HL-60/S4 treated with retinoic acid at 250 ng/mL for 4 days and 3 days (cell line): ENCODE results near the gene CHRND.

ENCODE experiments used
- in situ Hi-C: fragments of 300-500 bp; cut with MboI; formaldehyde crosslinking; loops from 2 replicates; pipeline ENCODE4 v1.7.0; 2022; ENCODE audit warnings: low sequenced_read_pairs

The CHRND gene

GRCh38 chr2:232541195-232541960 is 15.4 kb downstream of the CHRND start:
- in situ Hi-C loops, result no loop called here

- in situ Hi-C loops, result no loop called here
Measured at GRCh38 chr2:232541961-232542714, 16.2 kb downstream of the CHRND start.

GRCh38 chr2:232542715-232543467 is 16.9 kb downstream of the CHRND start:
- in situ Hi-C loops, result no loop called here

- in situ Hi-C loops, result no loop called here
Measured at GRCh38 chr2:232543491-232543890, 17.5 kb downstream of the CHRND start.

- in situ Hi-C loops, result no loop called here
Measured at GRCh38 chr2:232543928-232544631, 18.1 kb downstream of the CHRND start.

GRCh38 chr2:232544674-232545073 is 18.7 kb downstream of the CHRND start:
- in situ Hi-C loops, result no loop called here

GRCh38 chr2:232545511-232546375 is 19.8 kb downstream of the CHRND start:
- in situ Hi-C loops, result no loop called here

- in situ Hi-C loops, result no loop called here
Measured at GRCh38 chr2:232547991-232548390, 22.0 kb downstream of the CHRND start.

- in situ Hi-C loops, result no loop called here
Measured at GRCh38 chr2:232549655-232550353, 23.8 kb downstream of the CHRND start.

GRCh38 chr2:232550354-232551249 is 24.6 kb downstream of the CHRND start, which contains the start of the genes EIF4E2 and TIGD1:
Gene EIF4E2 (plus strand): TSS chr2:232550689. CDS start chr2:232550725, 36 bp downstream.
Gene TIGD1 (minus strand): TSS chr2:232550557. CDS start chr2:232549882, 675 bp downstream.
- in situ Hi-C loops, result no loop called here

- in situ Hi-C loops, result no loop called here
Measured at GRCh38 chr2:232551250-232551638, 25.3 kb downstream of the CHRND start.

- in situ Hi-C loops, result no loop called here
Measured at GRCh38 chr2:232551776-232552175, 25.8 kb downstream of the CHRND start.

- in situ Hi-C loops, result no loop called here
Measured at GRCh38 chr2:232556426-232556825, 30.5 kb downstream of the CHRND start.

- in situ Hi-C loops, result no loop called here
Measured at GRCh38 chr2:232562515-232563151, 36.7 kb downstream of the CHRND start.

- in situ Hi-C loops, result no loop called here
Measured at GRCh38 chr2:232563580-232563979, 37.6 kb downstream of the CHRND start.

- in situ Hi-C loops, result no loop called here
Measured at GRCh38 chr2:232567721-232568120, 41.8 kb downstream of the CHRND start.

- in situ Hi-C loops, result no loop called here
Measured at GRCh38 chr2:232568161-232568560, 42.2 kb downstream of the CHRND start.

GRCh38 chr2:232569541-232569940 is 43.6 kb downstream of the CHRND start:
- in situ Hi-C loops, result no loop called here
